DOHH2 (cell line): ENCODE results near the gene CFTR.

Source experiments
- CTCF ChIP-seq: fragments of 200-600 bp; sonication (generic); IDR thresholded peaks from one replicate; pipeline ENCODE4 v1.5.1; 2014; ENCODE audit warnings: antibody characterized with exemption, mild to moderate bottlenecking, low read depth, low read length; ENCODE audit not compliant: poor library complexity, severe bottlenecking
- EZH2phosphoT487 ChIP-seq: fragments of 200-600 bp; sonication (generic); IDR thresholded peaks from 2 replicates; pipeline ENCODE4 v1.6.1; 2017; ENCODE audit warnings: borderline replicate concordance, mild to moderate bottlenecking, antibody characterized with exemption, low read length, moderate library complexity, mixed read lengths

GRCh38 chr7:117472335-117472734 is 7.5 kb upstream of the CFTR start:
- TF ChIP-seq CTCF: no peak
- TF ChIP-seq EZH2phosphoT487: no peak
